ENCODE data around the gene BPIFA1.

DNA sequence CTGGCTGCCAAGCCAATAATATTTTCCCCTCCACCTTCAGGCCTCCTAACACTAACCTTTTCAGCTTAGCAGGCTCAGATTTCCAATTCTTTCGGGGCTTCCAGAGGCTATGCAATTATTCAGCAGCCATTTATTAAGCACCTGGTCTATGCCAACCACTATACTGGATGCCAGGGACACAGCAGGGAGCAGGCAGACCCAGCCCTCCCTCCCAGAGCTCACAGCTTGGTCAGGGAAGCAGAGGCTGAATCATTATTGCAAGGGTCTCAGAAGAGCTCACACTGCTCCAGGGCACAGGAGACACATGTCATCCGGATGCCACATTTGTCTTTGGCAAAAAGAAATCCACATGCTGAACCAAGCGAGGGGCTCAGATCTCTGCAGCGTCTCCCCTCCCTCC is 48.5 kb downstream of the BPIFA1 start:
- TF ChIP-seq, protein P1, sequence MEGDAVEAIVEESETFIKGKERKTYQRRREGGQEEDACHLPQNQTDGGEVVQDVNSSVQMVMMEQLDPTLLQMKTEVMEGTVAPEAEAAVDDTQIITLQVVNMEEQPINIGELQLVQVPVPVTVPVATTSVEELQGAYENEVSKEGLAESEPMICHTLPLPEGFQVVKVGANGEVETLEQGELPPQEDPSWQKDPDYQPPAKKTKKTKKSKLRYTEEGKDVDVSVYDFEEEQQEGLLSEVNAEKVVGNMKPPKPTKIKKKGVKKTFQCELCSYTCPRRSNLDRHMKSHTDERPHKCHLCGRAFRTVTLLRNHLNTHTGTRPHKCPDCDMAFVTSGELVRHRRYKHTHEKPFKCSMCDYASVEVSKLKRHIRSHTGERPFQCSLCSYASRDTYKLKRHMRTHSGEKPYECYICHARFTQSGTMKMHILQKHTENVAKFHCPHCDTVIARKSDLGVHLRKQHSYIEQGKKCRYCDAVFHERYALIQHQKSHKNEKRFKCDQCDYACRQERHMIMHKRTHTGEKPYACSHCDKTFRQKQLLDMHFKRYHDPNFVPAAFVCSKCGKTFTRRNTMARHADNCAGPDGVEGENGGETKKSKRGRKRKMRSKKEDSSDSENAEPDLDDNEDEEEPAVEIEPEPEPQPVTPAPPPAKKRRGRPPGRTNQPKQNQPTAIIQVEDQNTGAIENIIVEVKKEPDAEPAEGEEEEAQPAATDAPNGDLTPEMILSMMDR (IDR thresholded peaks at IDR 0.05; ENCODE audit: insufficient read depth, low read length, poor library complexity, severe bottlenecking), result no peak
- no peak for TF ChIP-seq EZH2phosphoT487 (conservative IDR thresholded peaks at IDR 0.05; ENCODE audit: low read length)

Measured in SU-DHL-6 (cell line).